Measurements from ENCODE around the gene EFCAB9. TPM values are rescaled to one million over a fixed set of nuclear protein-coding genes. Genes with fewer than 3 reads are reported as not detected.
"Not testable (repeated sequence)": the region's sequence is repeated elsewhere in the genome, so short reads cannot be mapped to it uniquely, and the experiment has no call there.

Gene EFCAB9
- total and polyA plus RNA-seq, 2 of the 8 experiments (the other 6 are each of a cell fraction or from before 2014, with no cell fraction given), result not detected

DNA sequence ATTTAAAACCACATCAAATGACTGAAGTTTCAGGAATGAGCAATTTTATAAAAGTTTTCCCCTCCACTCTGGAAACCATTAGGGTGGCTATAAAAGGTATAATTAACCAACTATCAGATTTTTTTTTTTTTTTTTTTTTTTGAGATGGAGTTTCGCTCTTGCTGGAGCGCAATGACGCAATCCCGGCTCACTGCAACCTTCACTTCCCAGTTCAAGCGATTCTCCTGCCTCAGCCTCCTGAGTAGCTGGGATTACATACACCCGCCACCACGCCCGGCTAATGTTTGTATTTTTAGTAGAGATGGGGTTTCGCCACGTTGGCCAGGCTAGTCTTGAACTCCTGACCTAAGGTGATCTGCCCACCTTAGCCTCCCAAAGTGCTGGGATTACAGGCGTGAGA lies 12.0 kb downstream of the EFCAB9 start:
- not testable (repeated sequence) for H3K4me2 ChIP-seq (ENCODE audit: insufficient read depth in 1 of 2, low read depth in 2 of 2, low read length in 2 of 2); H3K27ac ChIP-seq (ENCODE audit: low read depth, low read length); H2BK20ac ChIP-seq (ENCODE audit: low read length); H4K5ac ChIP-seq (ENCODE audit: insufficient read length, low read depth, low read length); H3K4me3 ChIP-seq (ENCODE audit: extremely low read depth in 1 of 4, insufficient read depth in 2 of 4, low read depth in 3 of 4, low read length in 4 of 4); H2AFZ ChIP-seq (ENCODE audit: low read length); H2BK120ac ChIP-seq (replicated peaks; ENCODE audit: low read depth, low read length); H3K4me1 ChIP-seq (replicated peaks in 1 of 4; ENCODE audit: control insufficient read depth in 3 of 4, insufficient read depth in 4 of 4, low read length in 3 of 4); H3K79me1 ChIP-seq (ENCODE audit: low read depth, low read length); H3K79me2 ChIP-seq (ENCODE audit: control insufficient read depth in 1 of 2, insufficient read depth in 2 of 2, low read length in 2 of 2); H3K23ac ChIP-seq (ENCODE audit: insufficient read length); H3K9me3 ChIP-seq (ENCODE audit: insufficient read depth in 2 of 2, low read depth in 1 of 2, low read length in 1 of 2); H2BK12ac ChIP-seq (ENCODE audit: low read depth, low read length); H3K23me2 ChIP-seq (ENCODE audit: low read depth, low read length); H3K14ac ChIP-seq (ENCODE audit: insufficient read length); H3K9ac ChIP-seq (replicated peaks in 1 of 4; ENCODE audit: extremely low read depth in 1 of 4, low read depth in 3 of 4, low read length in 3 of 4); H2BK15ac ChIP-seq (ENCODE audit: low read length); H2AK5ac ChIP-seq (ENCODE audit: low read depth, low read length); H3K4ac ChIP-seq (replicated peaks; ENCODE audit: insufficient read length, low read depth, low read length); FAIRE-seq; H4K91ac ChIP-seq (replicated peaks; ENCODE audit: insufficient read length, low read length); H4K20me1 ChIP-seq (replicated peaks in 1 of 2; ENCODE audit: control insufficient read depth in 1 of 2, insufficient read depth in 2 of 2, low read length in 2 of 2); H3K18ac ChIP-seq (ENCODE audit: extremely low read depth, low read length); H2BK5ac ChIP-seq (ENCODE audit: low read depth, low read length); H3K27me3 ChIP-seq (replicated peaks in 1 of 4; ENCODE audit: control insufficient read depth in 3 of 4, extremely low read depth in 1 of 4, insufficient read depth in 3 of 4, low read length in 3 of 4); DNase-seq (ENCODE audit: low read depth in 1 of 2, low spot score in 2 of 2); H4K8ac ChIP-seq (ENCODE audit: extremely low read depth, insufficient read depth, low read length); H3K56ac ChIP-seq (replicated peaks; ENCODE audit: insufficient read length, low read depth, low read length)
- TF ChIP-seq CEBPB (IDR thresholded peaks at IDR 0.05; ENCODE audit: low read depth, low read length), result peak; percentile 69; the same call in 1 of the 2 replicates
- H3K36me3 ChIP-seq (ENCODE audit: control insufficient read depth in 2 of 4, insufficient read depth in 4 of 4, low read length in 3 of 4), result peaks cover 1 to 11% (median 5%) of the 10 kb centered on the region in 4 experiments; a peak in 6 of 8 replicates
- ChIA-PET POLR2A (ENCODE audit: partially characterized antibody) (interaction anchor here (0.7 kb wide), 1 partner anchor 10 kb away, joined by 3 read pairs; no protein-coding TSS in a partner anchor), CTCF (ENCODE audit: partially characterized antibody) (interaction anchor here (0.7 kb wide), 1 partner anchor 617 kb away, joined by 3 read pairs; no protein-coding TSS in a partner anchor)
- WGBS, 2 experiments (ENCODE audit: extremely low coverage in 1 of 2, insufficient coverage in 1 of 2, insufficient read length in 1 of 2, insufficient replicate concordance in 2 of 2, low coverage in 1 of 2, low lambda C conversion rate in 2 of 2, missing lambda C conversion rate in 1 of 2), result 95% methylated on average over 9 of the region's 11 CpGs; no CpG with 5 or more reads in 1 of the 2 experiments

Data from H1 (cell line).